Neutrophil (primary cell): Measurements from ENCODE around the gene FAM78B.

Source experiments
- H3K27ac ChIP-seq: fragments of 200-600 bp; sonication (generic); 2 replicates; pipeline ENCODE4 v1.5.1; 2016; ENCODE audit warnings: mild to moderate bottlenecking, moderate library complexity
- H3K27me3 ChIP-seq: fragments of 200-600 bp; sonication (generic); 2 replicates; pipeline ENCODE4 v1.6.0; 2016; ENCODE audit warnings: mild to moderate bottlenecking
- H3K36me3 ChIP-seq: fragments of 200-600 bp; sonication (generic); 2 replicates; pipeline ENCODE4 v1.5.1; 2017
- H3K4me1 ChIP-seq, 2 experiments: fragments of 200-600 bp in 1 of 2; sonication (generic) in 1 of 2; 1 replicate in 1 of 2; 2 replicates in 1 of 2; pipeline versions ENCODE4 v1.5.1 to v1.6.1; 2013 to 2016; ENCODE audit warnings: low read depth in 1 of 2, low read length in 1 of 2, mild to moderate bottlenecking in 1 of 2, moderate library complexity in 1 of 2; ENCODE audit not compliant: control insufficient read depth in 1 of 2, insufficient read depth in 1 of 2
- H3K4me3 ChIP-seq, 2 experiments: fragments of 200-600 bp in 1 of 2; sonication (generic) in 1 of 2; 1 replicate in 1 of 2; 2 replicates in 1 of 2; pipeline ENCODE4 v1.5.1; 2013 to 2016; ENCODE audit warnings: low read depth in 1 of 2, low read length in 1 of 2, mild to moderate bottlenecking in 1 of 2, moderate library complexity in 1 of 2
- H3K9me3 ChIP-seq: fragments of 200-600 bp; sonication (generic); 2 replicates; pipeline ENCODE4 v1.5.1; 2016
- TF ChIP-seq, protein P1 (sequence below): fragments of 200-600 bp; sonication (generic); IDR thresholded peaks from 2 replicates; pipeline ENCODE4 v1.5.1; 2016; ENCODE audit warnings: antibody characterized with exemption

The FAM78B gene

DNA sequence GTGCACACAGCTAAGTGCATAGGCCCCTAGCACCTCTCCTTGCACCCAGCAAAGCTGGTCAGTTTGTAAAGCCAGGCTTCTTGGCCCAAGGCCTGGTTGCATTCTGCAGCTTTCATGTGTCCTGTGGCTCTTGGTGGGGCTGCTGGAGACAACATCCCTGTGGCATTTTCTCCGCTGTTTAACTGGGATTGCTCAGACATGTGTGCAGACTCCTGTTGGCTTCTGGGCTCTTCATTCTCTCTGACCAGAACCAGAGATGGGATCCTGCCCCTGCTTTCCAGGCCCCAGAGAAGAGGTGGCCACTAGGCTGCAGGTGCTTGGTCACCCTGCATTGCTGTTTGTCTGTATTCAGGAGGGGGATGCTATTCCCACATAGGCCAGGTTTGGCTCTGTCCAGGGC lies 50.8 kb downstream of the FAM78B start:
- Histone ChIP-seq H3K4me3 (no peak overlapping the region), H3K36me3 (no peaks in the 10 kb centered on the region), H3K9me3 (no peaks in the 10 kb centered on the region), H3K27me3 (no peaks in the 10 kb centered on the region), H3K27ac (no peak overlapping the region), H3K4me1 (no peaks in the 10 kb centered on the region)
- TF ChIP-seq, protein P1, sequence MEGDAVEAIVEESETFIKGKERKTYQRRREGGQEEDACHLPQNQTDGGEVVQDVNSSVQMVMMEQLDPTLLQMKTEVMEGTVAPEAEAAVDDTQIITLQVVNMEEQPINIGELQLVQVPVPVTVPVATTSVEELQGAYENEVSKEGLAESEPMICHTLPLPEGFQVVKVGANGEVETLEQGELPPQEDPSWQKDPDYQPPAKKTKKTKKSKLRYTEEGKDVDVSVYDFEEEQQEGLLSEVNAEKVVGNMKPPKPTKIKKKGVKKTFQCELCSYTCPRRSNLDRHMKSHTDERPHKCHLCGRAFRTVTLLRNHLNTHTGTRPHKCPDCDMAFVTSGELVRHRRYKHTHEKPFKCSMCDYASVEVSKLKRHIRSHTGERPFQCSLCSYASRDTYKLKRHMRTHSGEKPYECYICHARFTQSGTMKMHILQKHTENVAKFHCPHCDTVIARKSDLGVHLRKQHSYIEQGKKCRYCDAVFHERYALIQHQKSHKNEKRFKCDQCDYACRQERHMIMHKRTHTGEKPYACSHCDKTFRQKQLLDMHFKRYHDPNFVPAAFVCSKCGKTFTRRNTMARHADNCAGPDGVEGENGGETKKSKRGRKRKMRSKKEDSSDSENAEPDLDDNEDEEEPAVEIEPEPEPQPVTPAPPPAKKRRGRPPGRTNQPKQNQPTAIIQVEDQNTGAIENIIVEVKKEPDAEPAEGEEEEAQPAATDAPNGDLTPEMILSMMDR, result no peak

DNA sequence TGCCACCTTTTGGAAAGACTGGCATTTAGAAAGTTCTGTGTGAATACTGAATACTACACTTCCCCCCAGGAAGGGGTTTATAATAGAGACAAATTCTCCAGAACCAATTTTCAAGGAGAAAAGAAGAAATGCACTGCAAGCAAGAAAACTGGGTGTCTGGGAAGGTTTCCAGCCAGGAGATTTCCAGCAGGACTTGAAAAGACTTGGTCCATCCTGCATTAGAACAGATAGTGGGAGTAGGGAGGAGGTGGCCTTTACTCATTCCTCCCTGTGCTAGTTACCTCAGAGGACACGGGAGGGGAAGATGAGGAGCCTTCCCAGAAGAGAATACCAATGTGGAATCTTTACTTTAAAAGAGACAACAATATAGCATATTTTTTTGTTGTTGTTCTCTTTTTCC lies 52.4 kb downstream of the FAM78B start:
- TF ChIP-seq, protein P1, result no peak
- no peaks in the 10 kb centered on the region for H3K36me3 ChIP-seq

GRCh38 chr1:166113630-166114029 lies 53.2 kb downstream of the FAM78B start:
- H3K4me3 ChIP-seq, result no peak overlapping the region
- no peaks in the 10 kb centered on the region for H3K4me1 ChIP-seq
- H3K36me3 ChIP-seq, result no peaks in the 10 kb centered on the region
- TF ChIP-seq, protein P1, result no peak
- no peaks in the 10 kb centered on the region for H3K9me3 ChIP-seq
- H3K27me3 ChIP-seq, result no peaks in the 10 kb centered on the region
- H3K27ac ChIP-seq, result no peak overlapping the region

More for the DNA sequence above, 52.4 kb downstream of the FAM78B start:
- Histone ChIP-seq H3K27ac (no peak overlapping the region), H3K4me3 (no peak overlapping the region), H3K4me1 (no peaks in the 10 kb centered on the region), H3K9me3 (no peaks in the 10 kb centered on the region), H3K27me3 (no peaks in the 10 kb centered on the region)

- Histone ChIP-seq H3K27me3 (no peaks in the 10 kb centered on the region), H3K36me3 (no peaks in the 10 kb centered on the region), H3K27ac (no peak overlapping the region), H3K4me1 (no peaks in the 10 kb centered on the region), H3K4me3 (no peak overlapping the region), H3K9me3 (no peaks in the 10 kb centered on the region)
- TF ChIP-seq, protein P1, result no peak
Measured at GRCh38 chr1:166113031-166113430, 53.8 kb downstream of the FAM78B start.

- TF ChIP-seq, protein P1, result no peak
- H3K4me3 ChIP-seq, result no peak overlapping the region
- no peak overlapping the region for H3K27ac ChIP-seq
- no peaks in the 10 kb centered on the region for H3K27me3 ChIP-seq
- H3K9me3 ChIP-seq, result no peaks in the 10 kb centered on the region
- no peaks in the 10 kb centered on the region for H3K4me1 ChIP-seq
- no peaks in the 10 kb centered on the region for H3K36me3 ChIP-seq
Measured at GRCh38 chr1:166112425-166112824, 54.4 kb downstream of the FAM78B start.

DNA sequence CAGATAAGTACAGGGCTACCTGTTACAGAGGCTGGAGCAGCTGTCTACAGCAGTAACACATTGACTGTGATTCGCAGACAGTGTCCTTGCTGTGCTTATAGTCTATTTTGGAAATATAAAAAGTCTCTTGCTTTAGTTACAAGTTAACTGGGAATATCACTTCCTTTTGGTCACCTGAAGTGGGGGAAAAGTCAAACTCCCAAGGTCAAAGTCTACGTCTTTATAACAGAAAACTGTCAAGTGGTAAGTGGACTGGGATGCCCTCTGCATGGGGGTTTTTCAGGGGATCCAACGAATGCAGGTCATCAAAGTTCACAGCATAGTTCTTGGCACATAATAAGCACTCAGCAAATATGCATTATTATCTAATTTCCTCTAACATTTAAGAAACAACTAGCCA lies 55.4 kb downstream of the FAM78B start:
- no peak overlapping the region for H3K27ac ChIP-seq
- TF ChIP-seq, protein P1, result no peak
- no peaks in the 10 kb centered on the region for H3K9me3 ChIP-seq
- no peak overlapping the region for H3K4me3 ChIP-seq
- H3K4me1 ChIP-seq, result no peaks in the 10 kb centered on the region
- no peaks in the 10 kb centered on the region for H3K36me3 ChIP-seq
- H3K27me3 ChIP-seq, result no peaks in the 10 kb centered on the region
